Brain microvascular endothelial cell (primary cell): ENCODE results near the gene CACNA1S.

Experiments used
- DNase-seq: peaks from one replicate; pipeline ENCODE4 v3.0.0-alpha.2; 2020
- H3K27ac ChIP-seq: fragments of 250-450 bp; sonication (Bioruptor Pico); 2 replicates; pipeline ENCODE4 v1.5.1; 2020; ENCODE audit warnings: mild to moderate bottlenecking, moderate library complexity
- H3K27me3 ChIP-seq: fragments of 250-450 bp; sonication (Bioruptor Pico); replicated peaks from 2 replicates; pipeline ENCODE4 v1.5.1; 2020; ENCODE audit warnings: mild to moderate bottlenecking
- H3K36me3 ChIP-seq: fragments of 250-450 bp; sonication (Bioruptor Pico); replicated peaks from 2 replicates; pipeline ENCODE4 v1.5.1; 2020; ENCODE audit warnings: mild to moderate bottlenecking
- H3K4me3 ChIP-seq: 2 replicates; pipeline ENCODE4 v1.5.1; 2011; ENCODE audit warnings: low read depth, mild to moderate bottlenecking, control low read depth, low read length, moderate library complexity
- in situ Hi-C: cut with HindIII; loops from 2 replicates; pipeline ENCODE4 v1.10.0; 2017; ENCODE audit warnings: low sequenced_read_pairs, low pct_ligation_motif_present
- TF ChIP-seq, protein P1 (sequence below): IDR thresholded peaks from 2 replicates; pipeline ENCODE4 v1.5.1; 2011; ENCODE audit warnings: low read depth, mild to moderate bottlenecking, moderate library complexity, low read length, control low read depth, inconsistent platforms; ENCODE audit errors: missing control alignments

Gene CACNA1S

DNA sequence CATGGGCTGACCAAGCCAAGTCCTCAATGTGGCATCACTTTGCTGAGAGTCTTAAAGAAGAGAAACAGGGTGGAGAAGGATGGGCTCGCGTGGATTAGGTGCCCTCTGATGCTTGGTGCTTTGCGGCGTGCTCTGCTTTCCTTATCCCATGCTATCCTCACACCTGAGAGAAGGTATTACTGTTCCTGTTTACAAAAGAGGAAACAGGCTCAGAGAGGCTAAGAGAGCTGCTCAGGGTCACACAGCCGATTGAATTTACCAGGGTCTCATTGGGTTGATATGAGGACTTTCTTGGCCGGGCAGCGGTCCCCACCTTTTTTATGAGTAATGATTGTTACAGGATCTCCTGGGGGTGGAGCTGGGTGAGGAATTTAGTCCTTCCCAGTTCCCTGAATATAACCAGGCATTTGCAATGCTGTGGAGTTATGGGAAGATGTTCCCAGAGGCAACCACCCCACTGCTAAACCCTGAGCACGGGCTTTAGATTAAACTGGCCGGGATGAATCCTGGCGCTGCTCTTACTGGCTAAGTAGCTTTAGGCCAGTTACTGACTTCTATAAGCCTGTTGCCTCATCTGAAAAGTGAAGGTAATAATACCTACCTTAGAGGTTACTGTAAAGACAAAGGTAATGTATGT lies 10.2 kb upstream of the CACNA1S start:
- Histone ChIP-seq H3K4me3 (no peak overlapping the region), H3K27me3 (peaks cover 20% of the 10 kb centered on the region), H3K36me3 (no peaks in the 10 kb centered on the region), H3K27ac (no peak overlapping the region)
- no peak for DNase-seq
- TF ChIP-seq, protein P1, sequence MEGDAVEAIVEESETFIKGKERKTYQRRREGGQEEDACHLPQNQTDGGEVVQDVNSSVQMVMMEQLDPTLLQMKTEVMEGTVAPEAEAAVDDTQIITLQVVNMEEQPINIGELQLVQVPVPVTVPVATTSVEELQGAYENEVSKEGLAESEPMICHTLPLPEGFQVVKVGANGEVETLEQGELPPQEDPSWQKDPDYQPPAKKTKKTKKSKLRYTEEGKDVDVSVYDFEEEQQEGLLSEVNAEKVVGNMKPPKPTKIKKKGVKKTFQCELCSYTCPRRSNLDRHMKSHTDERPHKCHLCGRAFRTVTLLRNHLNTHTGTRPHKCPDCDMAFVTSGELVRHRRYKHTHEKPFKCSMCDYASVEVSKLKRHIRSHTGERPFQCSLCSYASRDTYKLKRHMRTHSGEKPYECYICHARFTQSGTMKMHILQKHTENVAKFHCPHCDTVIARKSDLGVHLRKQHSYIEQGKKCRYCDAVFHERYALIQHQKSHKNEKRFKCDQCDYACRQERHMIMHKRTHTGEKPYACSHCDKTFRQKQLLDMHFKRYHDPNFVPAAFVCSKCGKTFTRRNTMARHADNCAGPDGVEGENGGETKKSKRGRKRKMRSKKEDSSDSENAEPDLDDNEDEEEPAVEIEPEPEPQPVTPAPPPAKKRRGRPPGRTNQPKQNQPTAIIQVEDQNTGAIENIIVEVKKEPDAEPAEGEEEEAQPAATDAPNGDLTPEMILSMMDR = no peak
- in situ Hi-C loops = no loop called here

GRCh38 chr1:201119206-201120197 lies 7.3 kb upstream of the CACNA1S start:
- Histone ChIP-seq H3K27ac (no peak overlapping the region), H3K4me3 (no peak overlapping the region), H3K27me3 (peaks cover 13% of the 10 kb centered on the region), H3K36me3 (no peaks in the 10 kb centered on the region)
- in situ Hi-C loops = no loop called here
- TF ChIP-seq, protein P1 = peak; percentile 91
- DNase-seq = peak; percentile 47

DNA sequence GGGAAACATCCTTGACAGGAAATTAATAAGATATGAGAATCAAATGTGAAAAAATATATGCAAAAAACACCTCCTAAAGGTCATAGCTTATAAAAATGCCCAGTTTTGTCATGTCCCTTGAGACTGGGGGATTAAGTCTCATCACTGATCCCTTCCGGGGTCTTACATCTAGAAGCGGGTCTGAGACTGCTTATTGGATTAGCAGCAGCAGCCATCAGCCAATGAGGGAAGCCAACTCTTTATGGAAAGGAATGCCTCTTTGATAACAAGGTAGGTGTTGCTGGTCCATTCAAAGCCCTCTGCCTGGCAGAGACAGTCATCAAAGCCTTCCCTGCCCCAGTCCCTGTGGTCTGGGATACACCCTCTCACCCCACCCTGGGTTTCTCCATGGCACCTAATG lies 3.9 kb upstream of the CACNA1S start:
- no peaks in the 10 kb centered on the region for H3K27me3 ChIP-seq
- H3K4me3 ChIP-seq = no peak overlapping the region
- in situ Hi-C loops = no loop called here
- H3K27ac ChIP-seq = no peak overlapping the region
- no peak for DNase-seq
- H3K36me3 ChIP-seq = no peaks in the 10 kb centered on the region
- TF ChIP-seq, protein P1 = no peak

GRCh38 chr1:201115390-201115937 lies 3.2 kb upstream of the CACNA1S start:
- in situ Hi-C loops = no loop called here
- no peak for DNase-seq

GRCh38 chr1:201114245-201115131 lies 2.3 kb upstream of the CACNA1S start:
- DNase-seq = peak; percentile 95
- H3K4me3 ChIP-seq = peak overlapping the region; percentile 63
- TF ChIP-seq, protein P1 = peak; percentile 94
- in situ Hi-C loops = no loop called here
- no peaks in the 10 kb centered on the region for H3K27me3 ChIP-seq
- no peak overlapping the region for H3K27ac ChIP-seq
- H3K36me3 ChIP-seq = no peaks in the 10 kb centered on the region

More at GRCh38 chr1:201115390-201115937, 3.2 kb upstream of the CACNA1S start:
- H3K4me3 ChIP-seq = no peak overlapping the region
- H3K27me3 ChIP-seq = no peaks in the 10 kb centered on the region
- no peak overlapping the region for H3K27ac ChIP-seq
- no peaks in the 10 kb centered on the region for H3K36me3 ChIP-seq
- TF ChIP-seq, protein P1 = no peak
